ENCODE data around the gene PDIA4.

DNA sequence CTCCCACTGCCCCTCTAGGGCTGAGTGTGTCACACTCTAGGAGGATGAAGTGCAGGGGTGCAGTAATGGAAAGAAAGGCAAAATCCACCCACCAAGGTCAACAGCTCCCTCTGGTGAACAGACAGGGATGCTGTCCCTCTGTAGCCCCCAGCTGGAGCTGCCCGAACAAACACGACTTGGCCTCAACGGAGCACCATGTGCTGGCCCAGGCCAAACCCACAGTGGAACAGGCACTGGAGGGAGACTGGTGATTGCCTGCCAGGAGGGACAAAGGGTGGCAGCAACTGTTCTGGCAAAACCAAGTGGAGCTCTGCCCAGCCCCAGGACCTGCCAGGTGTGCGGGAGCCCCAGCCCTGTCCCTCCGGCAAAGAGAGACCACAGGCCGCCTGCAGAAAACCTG is 20.7 kb downstream of the PDIA4 start:
- no peak for TF ChIP-seq GATA2 (IDR thresholded peaks at IDR 0.05; ENCODE audit: low read depth, low read length)
- TF ChIP-seq GATA3 (IDR thresholded peaks at IDR 0.05; ENCODE audit: low read depth, low read length): no peak

Measured in SH-SY5Y (cell line).